Activated CD8-positive, alpha-beta T cell treated with anti-CD3 and anti-CD28 coated beads for 36 hours (primary cell): Measurements from ENCODE around the gene PLEKHM3. TPM values are rescaled to one million over a fixed set of nuclear protein-coding genes. Genes with fewer than 3 reads are reported as not detected.

Experiments used
- ATAC-seq: fragments of 200-7000 bp; cut with Tn5 transposase; one replicate; pipeline ENCODE4 v1.10.0; 2021; ENCODE audit warnings: mild to moderate bottlenecking, moderate library complexity
- CTCF ChIA-PET: fragments of 350-600 bp; sonication (Branson Sonifier 250); formaldehyde crosslinking; loops from one replicate; lab custom pipeline; 2021; ENCODE audit warnings: antibody characterized with exemption; lab: Charles Lee
- POLR2A ChIA-PET: fragments of 350-600 bp; sonication (Branson Sonifier 250); formaldehyde crosslinking; loops from one replicate; lab custom pipeline; 2021; ENCODE audit warnings: antibody characterized with exemption; lab: Charles Lee
- DNase-seq: peaks from one replicate; pipeline ENCODE4 v3.0.0-alpha.2; 2020
- H3K27ac Mint-ChIP-seq: one replicate; pipeline ENCODE4 v1.8.0; 2021; ENCODE audit warnings: mild to moderate bottlenecking, mixed read lengths
- H3K27me3 Mint-ChIP-seq: one replicate; pipeline ENCODE4 v1.8.0; 2021; ENCODE audit warnings: mixed read lengths
- H3K36me3 Mint-ChIP-seq: one replicate; pipeline ENCODE4 v1.8.0; 2021; ENCODE audit warnings: low read depth, mixed read lengths
- H3K4me1 Mint-ChIP-seq: one replicate; pipeline ENCODE4 v1.8.0; 2021; ENCODE audit warnings: low read depth, mixed read lengths
- H3K4me3 Mint-ChIP-seq: one replicate; pipeline ENCODE4 v1.8.0; 2021; ENCODE audit warnings: mild to moderate bottlenecking, moderate library complexity, mixed read lengths
- H3K9me3 Mint-ChIP-seq: one replicate; pipeline ENCODE4 v1.8.0; 2021; ENCODE audit warnings: mixed read lengths
- intact Hi-C: fragments of 100-400 bp; cut with micrococcal nuclease; formaldehyde crosslinking; loops from one replicate; pipeline ENCODE4 v1.10.0; 2022
- total RNA-seq, 2 experiments: library from RNA; stranded (reverse); gene quantifications; one replicate each; pipeline ENCODE4 v1.2.3, GENCODE V29; 2021
- TF ChIP-seq, protein P1 (sequence below): fragments of 200-600 bp; IDR thresholded peaks from one replicate; pipeline ENCODE4 v1.8.0; 2022; ENCODE audit warnings: antibody characterized with exemption, mild to moderate bottlenecking

PLEKHM3 gene
- total RNA-seq, 2 experiments from 2014 or later: 4.5 to 4.7 TPM

DNA sequence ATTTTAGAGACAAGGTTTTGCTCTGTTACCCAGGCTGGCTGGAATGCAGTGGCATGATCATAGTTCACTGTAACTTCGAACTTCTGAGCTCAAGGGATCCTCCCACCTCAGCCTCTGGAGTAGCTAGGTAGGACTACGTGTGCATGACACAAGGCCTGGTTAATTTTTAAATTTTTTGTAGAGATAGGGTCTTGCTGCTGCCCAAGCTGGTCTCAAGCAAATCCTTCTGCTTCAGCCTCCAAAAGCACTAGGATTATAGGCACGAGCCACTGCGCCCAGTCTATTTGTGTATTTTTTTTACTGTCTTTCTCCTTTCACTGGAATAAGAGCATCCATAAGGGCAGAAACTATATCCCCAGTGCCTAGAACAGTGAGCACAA is 89.3 kb downstream of the PLEKHM3 start:
- ChIA-PET POLR2A (no interaction called here), CTCF (interaction anchor here (1.8 kb wide), 1 partner anchor 15 kb away, joined by 4 read pairs; no protein-coding TSS in a partner anchor)
- no peaks in the 10 kb centered on the region for H3K36me3 Mint-ChIP-seq
- TF ChIP-seq, protein P1, sequence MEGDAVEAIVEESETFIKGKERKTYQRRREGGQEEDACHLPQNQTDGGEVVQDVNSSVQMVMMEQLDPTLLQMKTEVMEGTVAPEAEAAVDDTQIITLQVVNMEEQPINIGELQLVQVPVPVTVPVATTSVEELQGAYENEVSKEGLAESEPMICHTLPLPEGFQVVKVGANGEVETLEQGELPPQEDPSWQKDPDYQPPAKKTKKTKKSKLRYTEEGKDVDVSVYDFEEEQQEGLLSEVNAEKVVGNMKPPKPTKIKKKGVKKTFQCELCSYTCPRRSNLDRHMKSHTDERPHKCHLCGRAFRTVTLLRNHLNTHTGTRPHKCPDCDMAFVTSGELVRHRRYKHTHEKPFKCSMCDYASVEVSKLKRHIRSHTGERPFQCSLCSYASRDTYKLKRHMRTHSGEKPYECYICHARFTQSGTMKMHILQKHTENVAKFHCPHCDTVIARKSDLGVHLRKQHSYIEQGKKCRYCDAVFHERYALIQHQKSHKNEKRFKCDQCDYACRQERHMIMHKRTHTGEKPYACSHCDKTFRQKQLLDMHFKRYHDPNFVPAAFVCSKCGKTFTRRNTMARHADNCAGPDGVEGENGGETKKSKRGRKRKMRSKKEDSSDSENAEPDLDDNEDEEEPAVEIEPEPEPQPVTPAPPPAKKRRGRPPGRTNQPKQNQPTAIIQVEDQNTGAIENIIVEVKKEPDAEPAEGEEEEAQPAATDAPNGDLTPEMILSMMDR: no peak
- no peaks in the 10 kb centered on the region for H3K27me3 Mint-ChIP-seq
- H3K4me3 Mint-ChIP-seq: no peak overlapping the region
- intact Hi-C loops: no loop called here
- DNase-seq (no peak), ATAC-seq (no peak)
- no peaks in the 10 kb centered on the region for H3K4me1 Mint-ChIP-seq
- H3K9me3 Mint-ChIP-seq: no peaks in the 10 kb centered on the region
- H3K27ac Mint-ChIP-seq: no peak overlapping the region

DNA sequence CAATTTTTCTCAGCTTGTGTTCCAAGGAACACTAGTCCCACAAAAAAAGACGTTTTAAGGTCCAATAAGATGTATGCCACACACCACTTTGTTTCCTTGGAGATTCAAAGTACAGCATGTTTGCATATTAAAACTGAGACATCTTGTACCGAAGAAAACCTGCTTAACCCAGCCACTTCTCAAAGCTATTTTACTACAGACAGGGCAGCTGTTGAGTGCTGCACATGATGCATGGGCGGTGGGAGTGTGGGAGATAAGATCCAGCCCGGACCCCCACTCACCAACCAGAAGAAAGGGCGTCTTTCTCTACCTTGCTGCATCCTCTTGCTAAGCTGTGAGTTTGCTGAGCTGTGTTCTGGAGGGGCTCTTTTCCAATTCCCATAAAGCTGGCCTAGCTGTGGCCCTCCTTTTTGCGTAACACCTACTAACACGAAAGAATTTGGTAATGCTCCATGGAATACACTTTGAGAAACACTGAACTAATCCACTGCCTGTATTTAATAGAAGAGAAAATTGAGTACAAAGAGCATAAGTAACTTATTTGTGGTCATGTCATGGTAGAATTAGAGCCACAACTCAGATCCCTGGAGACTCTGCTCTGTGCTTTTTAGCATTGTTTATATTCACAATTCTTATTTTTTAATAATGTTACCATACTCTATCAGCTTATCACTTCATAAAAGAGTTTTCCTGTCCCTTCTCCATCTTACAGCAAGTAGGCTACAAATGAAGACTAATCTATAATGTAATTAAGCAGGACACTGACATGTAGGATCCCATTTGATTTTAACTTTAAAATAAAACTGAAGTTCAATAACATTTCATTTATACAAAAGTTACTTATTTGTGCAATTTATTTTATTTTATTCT is 90.0 kb downstream of the PLEKHM3 start:
- ATAC-seq (no peak), DNase-seq (no peak)
- H3K4me1 Mint-ChIP-seq: no peaks in the 10 kb centered on the region
- H3K36me3 Mint-ChIP-seq: peaks cover 1% of the 10 kb centered on the region
- no peak overlapping the region for H3K4me3 Mint-ChIP-seq
- intact Hi-C loops: no loop called here
- no peaks in the 10 kb centered on the region for H3K9me3 Mint-ChIP-seq
- H3K27ac Mint-ChIP-seq: no peak overlapping the region
- POLR2A ChIA-PET: no interaction called here
- CTCF ChIA-PET: interaction anchor here (1.1 to 2.0 kb wide), 3 partner anchors 16 to 137 kb away, joined by 3 to 6 read pairs (median 4); no protein-coding TSS in a partner anchor
- H3K27me3 Mint-ChIP-seq: no peaks in the 10 kb centered on the region
- TF ChIP-seq, protein P1: no peak

DNA sequence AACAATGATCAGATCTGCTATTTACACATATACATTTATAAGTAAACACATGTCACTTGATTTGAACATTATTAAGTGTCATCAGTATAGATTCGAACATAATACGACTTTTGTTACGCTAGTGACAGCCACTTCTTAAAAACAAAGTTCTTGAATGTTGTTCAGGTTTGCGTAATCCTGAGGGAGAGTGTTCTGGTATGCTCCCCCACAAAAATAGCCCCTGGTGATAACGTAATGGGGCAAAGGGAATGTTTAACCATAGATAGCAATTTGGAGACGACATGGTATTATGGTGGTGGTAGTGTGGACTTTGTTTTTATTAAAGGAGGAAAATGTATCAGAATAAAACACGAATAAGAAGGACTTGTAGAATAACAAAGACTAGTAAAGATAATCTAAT is 90.6 kb downstream of the PLEKHM3 start:
- no peaks in the 10 kb centered on the region for H3K9me3 Mint-ChIP-seq
- POLR2A ChIA-PET: no interaction called here
- H3K27ac Mint-ChIP-seq: no peak overlapping the region
- TF ChIP-seq, protein P1: no peak
- H3K27me3 Mint-ChIP-seq: no peaks in the 10 kb centered on the region
- CTCF ChIA-PET: interaction anchor here (1.1 to 2.0 kb wide), 2 partner anchors 106 to 138 kb away, joined by 3 to 6 read pairs; no protein-coding TSS in a partner anchor
- ATAC-seq: no peak
- intact Hi-C loops: no loop called here
- no peaks in the 10 kb centered on the region for H3K4me1 Mint-ChIP-seq
- H3K36me3 Mint-ChIP-seq: peaks cover 1% of the 10 kb centered on the region
- H3K4me3 Mint-ChIP-seq: no peak overlapping the region
- no peak for DNase-seq

DNA sequence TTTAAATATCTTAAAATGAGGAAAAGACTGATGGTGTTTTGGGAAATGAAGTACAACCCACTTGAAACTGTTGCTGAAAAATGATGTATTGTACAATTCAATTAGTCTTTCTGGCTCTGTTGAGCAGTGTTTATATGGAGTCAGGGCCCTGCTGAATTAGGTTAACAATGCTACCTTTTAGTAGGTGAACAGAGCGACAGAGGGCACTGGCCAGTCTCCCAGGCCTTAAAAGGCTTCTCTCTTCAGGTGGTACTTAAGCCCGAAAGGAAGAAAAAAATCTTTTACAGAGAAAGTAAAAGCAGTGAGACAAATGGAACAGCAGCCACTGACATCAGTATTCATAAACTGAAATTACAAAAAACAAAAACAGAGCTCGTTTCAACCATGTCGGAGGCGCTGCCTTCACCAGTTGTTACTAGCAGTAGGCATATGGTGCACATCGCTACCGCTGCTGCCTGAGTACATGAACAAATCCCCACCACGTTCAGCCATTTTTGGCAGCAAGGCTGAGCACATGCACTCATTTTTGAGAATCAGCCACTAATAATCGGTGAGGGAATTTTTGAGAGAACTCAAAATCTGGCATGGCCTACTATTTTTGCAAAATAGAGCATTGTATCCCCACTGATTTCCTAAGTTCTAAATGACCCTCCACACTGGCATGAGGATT is 91.8 kb downstream of the PLEKHM3 start:
- H3K36me3 Mint-ChIP-seq: peaks cover 1% of the 10 kb centered on the region
- no peaks in the 10 kb centered on the region for H3K9me3 Mint-ChIP-seq
- H3K4me1 Mint-ChIP-seq: no peaks in the 10 kb centered on the region
- no peak overlapping the region for H3K27ac Mint-ChIP-seq
- ChIA-PET POLR2A (no interaction called here), CTCF (interaction anchor here (2.0 kb wide), 1 partner anchor 139 kb away, joined by 6 read pairs; no protein-coding TSS in a partner anchor)
- no peak for DNase-seq
- no peak for ATAC-seq
- H3K27me3 Mint-ChIP-seq: no peaks in the 10 kb centered on the region
- intact Hi-C loops: no loop called here
- no peak overlapping the region for H3K4me3 Mint-ChIP-seq
- TF ChIP-seq, protein P1: no peak

DNA sequence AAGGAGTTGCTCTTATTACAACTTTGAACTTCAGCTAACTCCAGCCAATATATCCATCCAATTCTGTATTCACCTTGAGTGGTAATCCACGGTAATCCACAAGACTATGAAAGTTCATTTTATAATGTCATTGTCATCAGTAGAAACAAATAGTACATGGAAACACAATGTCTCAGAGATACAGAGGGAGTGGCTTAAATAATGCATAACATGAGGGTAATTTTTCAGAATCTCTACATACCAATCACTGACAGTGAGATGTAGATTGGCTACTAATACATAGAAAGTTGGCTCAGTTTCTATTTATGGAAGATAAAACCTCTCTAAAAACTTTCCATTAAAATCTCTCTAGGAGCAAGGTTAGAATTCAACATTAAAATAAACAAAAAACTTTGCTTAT is 93.2 kb downstream of the PLEKHM3 start:
- ChIA-PET POLR2A (no interaction called here), CTCF (no interaction called here)
- intact Hi-C loops: no loop called here
- no peak overlapping the region for H3K4me3 Mint-ChIP-seq
- H3K9me3 Mint-ChIP-seq: no peaks in the 10 kb centered on the region
- H3K27ac Mint-ChIP-seq: no peak overlapping the region
- H3K36me3 Mint-ChIP-seq: peaks cover 1% of the 10 kb centered on the region
- no peaks in the 10 kb centered on the region for H3K27me3 Mint-ChIP-seq
- no peak for ATAC-seq
- no peaks in the 10 kb centered on the region for H3K4me1 Mint-ChIP-seq
- no peak for DNase-seq
- TF ChIP-seq, protein P1: no peak
